Measurements from ENCODE around the gene MAMDC2. TPM values are rescaled to one million over a fixed set of nuclear protein-coding genes. Genes with fewer than 3 reads are reported as not detected.

Gene MAMDC2
- total RNA-seq, 2 donors from 2014 or later: 12.3 to 19.6 TPM

GRCh38 chr9:70092190-70092589 lies 48.5 kb downstream of the MAMDC2 start:
- DNase-seq: no peak
- ATAC-seq: peak in 1 of 2 donors; percentile 32
- intact Hi-C loops (cut with DNase I): loop anchor here in 1 of 2 donors (10.0 kb wide), 1 partner anchor 47 kb away; the partner anchor contains the start of gene MAMDC2

GRCh38 chr9:70093095-70093494 lies 49.4 kb downstream of the MAMDC2 start:
- ATAC-seq: no peak
- intact Hi-C loops (cut with DNase I): loop anchor here in 1 of 2 donors (10.0 kb wide), 1 partner anchor 48 kb away; the partner anchor contains the start of gene MAMDC2
- no peak for DNase-seq

DNA sequence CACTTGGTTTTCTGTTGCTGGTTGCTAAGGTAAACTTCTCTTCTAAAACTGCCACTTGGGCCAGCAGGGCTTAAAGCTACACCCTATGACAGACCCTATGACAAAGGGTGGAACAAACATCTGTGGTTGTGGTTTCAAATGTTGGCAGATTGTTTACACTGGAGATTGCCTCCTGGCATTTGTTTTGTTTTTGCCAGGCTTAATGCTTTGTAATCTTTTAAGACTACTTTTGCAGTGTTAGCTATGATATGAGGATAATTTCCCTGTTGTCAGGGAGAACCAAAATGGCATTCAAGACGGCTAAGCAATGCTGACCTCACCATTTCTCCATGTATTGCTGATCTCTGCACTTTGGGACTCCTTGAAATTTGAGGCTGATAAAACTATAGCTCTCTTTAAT lies 50.3 kb downstream of the MAMDC2 start:
- DNase-seq: no peak
- ATAC-seq: peak in 1 of 2 donors; percentile 74
- intact Hi-C loops (cut with DNase I): loop anchor here in 1 of 2 donors (10.0 kb wide), 1 partner anchor 49 kb away; the partner anchor contains the start of gene MAMDC2

DNA sequence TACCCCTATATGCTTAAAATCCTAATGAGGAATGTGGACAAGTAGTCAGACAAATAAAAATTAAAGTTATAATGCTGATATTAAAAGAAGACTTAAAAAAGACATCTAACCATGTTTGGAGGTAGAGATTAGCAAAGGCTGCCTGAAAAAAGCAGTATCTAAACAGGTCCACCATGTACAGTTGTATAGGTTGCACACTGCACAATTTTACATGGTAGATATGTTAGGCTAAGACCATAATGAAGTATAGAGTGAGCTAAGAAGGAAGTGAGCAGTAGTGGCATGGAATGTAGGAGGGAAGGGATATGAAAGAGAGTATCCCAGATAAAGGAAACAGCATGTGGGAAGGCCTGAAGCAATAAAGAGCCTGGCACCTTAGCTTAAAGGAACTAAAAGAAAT lies 51.1 kb downstream of the MAMDC2 start:
- intact Hi-C loops (cut with DNase I): loop anchor here in 1 of 2 donors (10.0 kb wide), 1 partner anchor 50 kb away; the partner anchor contains the start of gene MAMDC2
- DNase-seq (no peak), ATAC-seq (no peak)

DNA sequence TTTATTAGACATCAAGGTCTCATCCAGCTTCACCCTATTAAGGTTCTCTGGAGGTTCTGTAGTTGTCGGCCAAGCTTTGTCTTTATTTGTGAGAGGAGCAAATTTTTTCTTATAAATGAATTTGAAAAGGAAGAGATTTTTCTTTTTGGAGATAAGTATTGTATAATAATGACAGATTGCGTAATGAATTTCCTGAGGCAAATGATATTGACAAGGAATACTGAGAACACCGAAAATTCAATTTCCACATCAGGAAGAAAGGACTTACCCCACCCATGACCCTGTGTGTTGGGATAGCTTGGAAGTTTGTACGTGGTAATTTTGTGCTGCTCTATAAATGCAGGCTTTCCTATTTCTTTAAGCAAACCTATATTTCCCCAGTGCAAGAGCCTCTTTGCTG lies 53.5 kb downstream of the MAMDC2 start:
- intact Hi-C loops (cut with DNase I): loop anchor here in 1 of 2 donors (10.0 kb wide), 1 partner anchor 52 kb away; the partner anchor contains the start of gene MAMDC2
- no peak for ATAC-seq
- no peak for DNase-seq

DNA sequence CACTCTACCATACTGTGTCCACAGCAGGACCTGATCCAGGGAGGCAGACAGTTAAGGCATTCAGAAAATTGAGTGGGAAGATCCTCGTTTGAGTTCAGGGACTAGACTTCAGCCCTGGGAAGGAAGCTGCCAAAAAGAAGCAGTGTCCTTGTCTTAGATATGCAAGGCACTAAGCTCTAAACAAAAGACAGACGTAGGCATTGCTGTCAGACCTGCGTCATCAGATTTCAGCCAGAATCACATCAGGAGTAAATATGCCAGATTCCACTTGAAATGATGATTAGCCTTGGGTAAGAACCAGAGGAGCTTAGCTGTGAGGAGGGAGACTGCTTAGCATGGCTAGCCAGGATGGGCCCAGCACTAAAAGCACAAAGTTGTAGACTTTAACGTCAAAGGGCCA lies 56.7 kb downstream of the MAMDC2 start:
- DNase-seq: no peak
- intact Hi-C loops (cut with DNase I): no loop called here
- ATAC-seq: peak; percentile 53 to 73

- ATAC-seq (peak in 1 of 2 donors; percentile 73), DNase-seq (no peak)
- intact Hi-C loops (cut with DNase I): no loop called here
Observed at GRCh38 chr9:70101265-70101664, 57.6 kb downstream of the MAMDC2 start.

DNA sequence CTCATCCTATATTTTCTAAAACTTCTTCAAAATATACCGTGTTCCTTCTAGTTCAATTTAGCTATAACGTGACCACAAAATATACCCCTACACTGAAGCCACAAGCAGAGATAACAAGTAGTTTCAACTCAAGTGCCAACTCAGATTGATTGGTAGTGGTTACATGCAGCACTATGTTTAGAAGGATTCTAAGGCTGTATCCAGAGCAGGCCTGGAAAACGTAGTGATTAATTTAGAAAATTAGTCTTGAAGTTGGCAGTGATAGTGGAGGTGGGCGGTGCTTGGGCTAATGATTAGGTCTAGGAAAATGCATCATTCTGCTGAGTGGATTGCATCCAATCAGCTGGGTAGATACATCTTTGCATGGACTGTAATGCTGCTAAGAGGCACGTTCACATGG lies 61.5 kb downstream of the MAMDC2 start:
- intact Hi-C loops (cut with DNase I): no loop called here
- ATAC-seq: no peak
- DNase-seq: no peak

- ATAC-seq (no peak), DNase-seq (no peak)
- intact Hi-C loops (cut with DNase I): no loop called here
Observed at GRCh38 chr9:70106571-70106970, 62.9 kb downstream of the MAMDC2 start.

GRCh38 chr9:70107558-70107957 lies 63.9 kb downstream of the MAMDC2 start:
- intact Hi-C loops (cut with DNase I): no loop called here
- DNase-seq (no peak), ATAC-seq (no peak)

DNA sequence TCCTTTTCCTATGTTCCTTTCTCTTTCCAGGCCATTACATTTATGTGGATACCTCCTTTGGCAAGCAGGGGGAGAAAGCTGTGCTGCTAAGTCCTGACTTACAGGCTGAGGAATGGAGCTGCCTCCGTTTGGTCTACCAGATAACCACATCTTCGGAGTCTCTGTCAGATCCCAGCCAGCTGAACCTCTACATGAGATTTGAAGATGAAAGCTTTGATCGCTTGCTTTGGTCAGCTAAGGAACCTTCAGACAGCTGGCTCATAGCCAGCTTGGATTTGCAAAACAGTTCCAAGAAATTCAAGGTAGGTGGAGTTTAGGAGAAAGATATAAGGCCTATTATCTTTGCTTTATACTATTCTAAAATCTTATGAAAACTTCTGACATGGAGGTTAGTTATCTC lies 64.5 kb downstream of the MAMDC2 start:
- no peak for DNase-seq
- intact Hi-C loops (cut with DNase I): no loop called here
- ATAC-seq: no peak

DNA sequence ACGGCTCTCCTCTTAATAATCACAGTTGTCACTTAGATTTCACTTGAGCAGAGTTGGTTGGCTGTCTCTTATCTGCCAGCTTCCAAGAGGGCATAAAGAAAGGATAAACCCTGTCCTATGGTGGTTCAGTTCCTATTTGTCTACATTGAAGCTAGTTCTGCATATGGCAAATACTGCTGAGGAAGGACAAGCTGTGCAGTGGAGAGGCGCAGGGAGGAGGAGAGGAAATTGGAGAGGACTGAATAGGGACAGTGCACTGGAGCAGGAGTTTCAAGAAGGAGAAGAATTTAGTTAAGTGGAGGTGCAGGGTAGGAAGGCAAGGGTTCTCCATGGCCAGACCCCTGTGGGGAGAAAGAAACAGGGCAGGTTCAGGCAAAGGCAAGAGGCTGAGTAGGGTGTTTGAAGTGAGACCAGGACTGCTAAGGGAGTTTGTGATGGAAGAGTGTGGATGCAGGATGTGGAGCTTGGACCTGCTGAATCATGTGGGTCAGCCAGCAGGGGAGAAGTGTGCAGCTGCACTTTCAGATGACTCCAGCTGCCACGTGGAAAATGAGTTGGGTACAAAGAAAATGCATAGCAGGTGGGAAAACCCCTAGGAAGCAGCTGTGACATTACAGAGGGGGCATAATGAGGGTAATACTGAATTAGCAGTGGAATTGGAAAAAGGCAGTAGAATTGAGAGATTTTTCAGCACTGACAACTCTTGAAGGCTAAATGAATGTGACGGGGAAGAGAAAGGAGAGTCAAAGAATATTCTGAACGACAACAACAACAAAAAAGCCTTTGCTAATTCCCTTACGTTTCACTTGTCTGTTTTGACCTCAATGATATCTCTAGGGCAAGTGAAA lies 66.8 kb downstream of the MAMDC2 start:
- DNase-seq: no peak
- intact Hi-C loops (cut with DNase I): loop anchor here (1.0 to 10.0 kb wide), 3 partner anchors 138 to 686 kb away; no protein-coding TSS in a partner anchor
- ATAC-seq: peak in 1 of 2 donors; percentile 52

DNA sequence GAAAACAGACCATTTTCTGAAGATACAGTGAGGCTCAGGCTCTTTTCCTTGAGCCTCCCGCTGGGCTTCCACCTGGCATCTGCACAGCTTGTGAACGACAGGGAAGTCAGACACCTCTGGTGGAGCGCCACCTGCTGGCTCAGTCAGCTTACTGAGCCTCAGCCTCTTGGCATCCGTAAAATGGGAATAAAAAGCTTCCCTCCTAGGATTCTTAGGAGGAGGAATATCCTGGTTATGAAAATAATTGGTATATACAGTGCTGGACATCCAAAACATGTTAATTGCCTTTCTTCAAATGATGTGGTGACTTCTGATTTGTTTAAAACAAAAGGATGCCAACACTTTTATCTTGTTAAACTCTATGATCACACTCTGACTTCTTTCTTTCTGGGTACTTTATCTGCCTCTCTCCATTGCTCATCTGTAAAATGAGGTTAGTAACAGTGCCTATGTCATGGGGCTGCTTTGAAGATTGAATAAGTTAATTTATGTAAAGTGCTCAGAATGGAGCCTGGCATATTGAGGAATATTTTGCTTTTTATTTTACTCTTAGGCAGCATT lies 67.5 kb downstream of the MAMDC2 start:
- intact Hi-C loops (cut with DNase I): loop anchor here (1.0 to 10.0 kb wide), 3 partner anchors 139 to 686 kb away; no protein-coding TSS in a partner anchor
- DNase-seq (peak; percentile 90), ATAC-seq (peak; percentile 58 to 84)

DNA sequence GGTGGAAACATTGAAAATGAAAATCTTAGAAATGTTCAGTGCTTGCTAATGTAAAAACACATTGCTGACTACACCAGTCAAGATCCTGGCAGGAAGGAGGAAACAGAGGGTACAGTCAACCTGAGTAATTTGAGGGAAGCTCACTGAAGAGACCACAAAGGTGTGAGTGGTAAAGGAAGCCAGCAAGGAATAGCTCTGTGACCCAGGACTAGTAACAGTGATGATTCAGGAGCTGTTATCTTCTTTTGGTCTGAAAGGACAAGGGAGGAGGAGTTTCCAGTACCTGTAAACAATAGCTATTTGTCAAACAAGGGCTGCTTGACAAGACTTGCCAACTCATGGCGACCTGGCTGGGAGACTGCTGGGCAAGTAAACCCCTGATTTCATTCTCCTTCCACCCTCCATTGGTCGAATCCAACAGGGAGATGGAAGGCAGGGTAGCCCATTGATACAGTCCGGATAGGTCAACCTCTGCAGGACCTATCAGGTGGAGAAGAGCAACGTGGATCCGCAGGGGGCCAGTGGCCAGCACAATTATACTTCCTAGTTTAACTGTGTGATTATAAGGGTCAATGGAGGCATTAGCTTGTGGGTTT lies 68.1 kb downstream of the MAMDC2 start:
- DNase-seq (no peak), ATAC-seq (no peak)
- intact Hi-C loops (cut with DNase I): loop anchor here (1.0 to 10.0 kb wide), 3 partner anchors 139 to 687 kb away; no protein-coding TSS in a partner anchor

DNA sequence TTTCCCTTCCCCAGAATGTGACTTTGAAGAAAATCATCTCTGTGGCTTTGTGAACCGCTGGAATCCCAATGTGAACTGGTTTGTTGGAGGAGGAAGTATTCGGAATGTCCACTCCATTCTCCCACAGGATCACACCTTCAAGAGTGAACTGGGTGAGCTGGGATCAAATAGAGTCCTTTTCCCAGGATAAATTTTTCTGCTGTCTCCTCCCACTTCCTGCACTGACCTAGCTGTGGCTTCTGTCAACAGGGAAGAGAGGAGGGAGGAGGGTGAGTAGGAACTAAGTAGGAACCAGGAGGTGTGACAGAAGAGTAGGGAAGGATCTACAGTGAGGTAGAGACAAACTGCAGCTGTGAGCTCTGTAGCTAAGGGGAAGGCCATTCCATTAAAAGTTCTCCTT lies 69.3 kb downstream of the MAMDC2 start:
- DNase-seq (no peak), ATAC-seq (no peak)
- intact Hi-C loops (cut with DNase I): loop anchor here (5.0 to 10.0 kb wide), 2 partner anchors 141 to 688 kb away; no protein-coding TSS in a partner anchor

- ATAC-seq: peak; percentile 64 to 67
- intact Hi-C loops (cut with DNase I): loop anchor here (5.0 to 10.0 kb wide), 2 partner anchors 141 to 689 kb away; no protein-coding TSS in a partner anchor
- peak; percentile 68 for DNase-seq
Observed at GRCh38 chr9:70113403-70114022, 69.9 kb downstream of the MAMDC2 start.

DNA sequence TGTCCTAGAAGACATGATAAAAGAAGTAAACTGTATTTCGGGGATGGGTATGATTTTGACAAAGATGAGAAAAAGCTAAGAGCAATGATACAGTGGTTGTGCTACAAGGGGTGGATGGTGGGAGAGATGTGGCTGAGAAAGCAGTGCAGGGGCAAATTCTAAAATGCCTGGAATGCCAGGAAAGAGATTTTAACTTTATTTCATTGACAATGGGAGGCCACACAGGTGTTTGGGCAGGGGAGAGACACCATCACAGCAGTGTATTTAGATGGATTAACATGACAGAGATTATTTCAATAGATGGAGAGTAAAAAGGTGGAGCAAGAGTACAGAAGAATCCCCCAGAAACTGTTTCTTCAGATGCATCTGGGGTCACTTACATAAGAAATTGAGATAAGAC lies 71.2 kb downstream of the MAMDC2 start:
- ATAC-seq (no peak), DNase-seq (no peak)
- intact Hi-C loops (cut with DNase I): loop anchor here (5.0 to 10.0 kb wide), 2 partner anchors 143 to 690 kb away; no protein-coding TSS in a partner anchor

- ATAC-seq (no peak), DNase-seq (no peak)
- intact Hi-C loops (cut with DNase I): loop anchor here in 1 of 2 donors (10.0 kb wide), 1 partner anchor 693 kb away; no protein-coding TSS in a partner anchor
Observed at GRCh38 chr9:70117835-70118319, 74.2 kb downstream of the MAMDC2 start.

GRCh38 chr9:70119786-70120185 lies 76.1 kb downstream of the MAMDC2 start:
- ATAC-seq: no peak
- no peak for DNase-seq
- intact Hi-C loops (cut with DNase I): loop anchor here (10.0 kb wide), 3 partner anchors 95 to 695 kb away; no protein-coding TSS in a partner anchor
